Upper lobe of left lung (tissue), 6 donors: ENCODE measurements around the gene DCDC2C. TPM values are rescaled to one million over a fixed set of nuclear protein-coding genes. Genes with fewer than 3 reads are reported as not detected.
"Not testable (repeated sequence)": the region's sequence is repeated elsewhere in the genome, so short reads cannot be mapped to it uniquely, and the experiment has no call there.

Experiments used
- ATAC-seq, 2 donors: fragments of 200-7000 bp; cut with Tn5 transposase; one replicate each; pipeline ENCODE4 v1.9.1; 2022; ENCODE audit warnings: mild to moderate bottlenecking in 2 of 2, moderate library complexity in 2 of 2; ENCODE audit not compliant: low FRiP score in 2 of 2
- DNase-seq, 2 donors: peaks; one replicate each; pipeline ENCODE4 v3.0.0-alpha.2; 2019 to 2020
- H3K27ac ChIP-seq, 4 donors: fragments of 200-600 bp; sonication (generic); one replicate each; pipeline ENCODE4 v1.5.1; 2016 to 2019
- H3K27me3 ChIP-seq, 4 donors: fragments of 200-600 bp; sonication (generic); one replicate each; pipeline ENCODE4 v1.5.1; 2017 to 2019
- H3K36me3 ChIP-seq, 4 donors: fragments of 200-600 bp; sonication (generic); one replicate each; pipeline ENCODE4 v1.5.1; 2016 to 2019
- H3K4me1 ChIP-seq, 4 donors: fragments of 200-600 bp; sonication (generic); one replicate each; pipeline ENCODE4 v1.5.1; 2018 to 2019
- H3K4me3 ChIP-seq, 4 donors: fragments of 200-600 bp; sonication (generic); one replicate each; pipeline ENCODE4 v1.5.1; 2017 to 2019; ENCODE audit warnings: mild to moderate bottlenecking in 2 of 4, moderate library complexity in 1 of 4
- H3K9me3 ChIP-seq, 4 donors: fragments of 200-600 bp; sonication (generic); one replicate each; pipeline ENCODE4 v1.5.1; 2018 to 2019
- CTCF ChIP-seq, 6 experiments: fragments of 450-650 bp in 4 of 6; fragments of 200-600 bp in 2 of 6; sonication (generic) in 2 of 6; IDR thresholded peaks; one replicate each; pipeline ENCODE4 v1.5.1; 2016 to 2019; ENCODE audit warnings: antibody characterized with exemption in 6 of 6
- EP300 ChIP-seq, 4 donors: sonication (generic); formaldehyde crosslinking; IDR thresholded peaks; one replicate each; pipeline ENCODE4 v1.5.1; 2017; ENCODE audit warnings: antibody characterized with exemption in 4 of 4, control low read depth in 2 of 4
- POLR2A ChIP-seq, 4 donors: fragments of 450-650 bp; IDR thresholded peaks; one replicate each; pipeline ENCODE4 v1.5.1; 2016 to 2017; ENCODE audit warnings: antibody characterized with exemption in 4 of 4, mild to moderate bottlenecking in 2 of 4
- POLR2AphosphoS5 ChIP-seq, 2 donors: sonication (generic); formaldehyde crosslinking; IDR thresholded peaks; one replicate each; pipeline ENCODE4 v1.5.1; 2017; ENCODE audit warnings: antibody characterized with exemption in 2 of 2
- WGBS, 2 donors: methylation state at CpG; one replicate each; pipeline ENCODE4 v1.1.5; 2017 to 2018; 5-methylcytosine and 5-hydroxymethylcytosine counted together
- total RNA-seq, 6 donors: library from RNA; depleted of rRNA in 4 of 6; stranded (reverse); fragments of >200 nt in 4 of 6; gene quantifications; one replicate each; pipeline versions ENCODE4 v1.1.0 to v1.2.1, GENCODE V29; 2016 to 2021
- donor health status: DM: no; HTN: no; CAD: no; lungs with moderate emphysema.
- donor health status: DM: no; HTN: yes; CAD: no; lungs with severe emphysema.

DCDC2C gene
- total RNA-seq, 6 donors from 2014 or later = not detected

DNA sequence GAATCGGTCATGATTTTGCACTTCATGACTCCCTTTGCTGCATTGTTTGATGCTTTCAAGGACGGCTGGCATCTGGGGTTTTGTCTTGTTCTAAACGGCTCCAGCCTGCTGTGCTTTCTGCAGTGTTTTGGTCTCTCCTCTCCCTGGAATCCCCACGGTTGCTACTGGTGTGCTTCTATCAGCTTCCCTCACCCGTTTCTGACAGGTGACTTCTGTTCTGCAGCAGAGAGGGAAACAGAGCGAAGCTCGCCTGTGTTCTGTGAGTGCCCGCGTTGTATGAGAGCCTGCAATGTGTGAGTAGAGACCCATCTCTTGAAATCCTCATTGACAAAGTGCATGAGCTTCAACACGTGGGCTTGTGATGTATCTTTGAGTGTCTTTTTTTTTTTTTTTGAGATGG lies 102.8 kb downstream of the DCDC2C start:
- no peaks in the 10 kb centered on the region for H3K27me3 ChIP-seq
- H3K4me1 ChIP-seq = no peaks in the 10 kb centered on the region
- ATAC-seq (no peak), DNase-seq (no peak)
- H3K9me3 ChIP-seq = no peaks in the 10 kb centered on the region
- H3K27ac ChIP-seq = no peak overlapping the region
- 77% methylated on average over 10 of the region's 10 CpGs for WGBS, 2 donors
- TF ChIP-seq POLR2AphosphoS5 (IDR thresholded peaks at IDR 0.05) (no peak), POLR2A (IDR thresholded peaks at IDR 0.05) (no peak), CTCF (IDR thresholded peaks at IDR 0.05) (no peak), EP300 (IDR thresholded peaks at IDR 0.05) (no peak)
- no peak overlapping the region for H3K4me3 ChIP-seq
- H3K36me3 ChIP-seq = no peaks in the 10 kb centered on the region

- 70 to 86% methylated on average over 7 of the region's 7 CpGs for WGBS, 2 donors
- ATAC-seq (no peak), DNase-seq (no peak)
- H3K27ac ChIP-seq = no peak overlapping the region
- no peaks in the 10 kb centered on the region for H3K4me1 ChIP-seq
- no peak overlapping the region for H3K4me3 ChIP-seq
- no peaks in the 10 kb centered on the region for H3K36me3 ChIP-seq
- no peak for TF ChIP-seq POLR2AphosphoS5 (IDR thresholded peaks at IDR 0.05)
- TF ChIP-seq EP300 (IDR thresholded peaks at IDR 0.05) = no peak
- TF ChIP-seq CTCF (IDR thresholded peaks at IDR 0.05) = no peak
- no peak for TF ChIP-seq POLR2A (IDR thresholded peaks at IDR 0.05)
- no peaks in the 10 kb centered on the region for H3K27me3 ChIP-seq
- H3K9me3 ChIP-seq = no peaks in the 10 kb centered on the region
Observed at GRCh38 chr2:3806730-3807129, 103.4 kb downstream of the DCDC2C start.

DNA sequence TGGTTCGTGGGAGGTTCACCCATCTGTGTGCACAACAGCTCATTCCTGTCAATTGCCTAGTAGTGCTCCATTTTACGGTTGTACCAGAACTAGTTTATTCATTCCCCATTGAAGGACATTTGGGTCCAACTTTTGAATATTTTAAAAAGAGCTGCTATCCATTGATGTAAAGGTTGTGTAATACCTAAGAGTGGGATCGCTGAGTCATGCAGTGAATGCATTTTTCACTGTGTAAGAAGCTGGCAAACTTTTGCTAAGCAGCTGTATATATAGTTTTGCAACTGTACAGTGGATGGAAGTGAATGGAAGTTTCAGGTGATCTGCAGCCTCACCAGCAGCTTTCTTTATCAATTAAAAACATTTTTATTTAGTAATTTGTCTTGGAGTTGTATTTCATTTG lies 104.5 kb downstream of the DCDC2C start:
- Histone ChIP-seq H3K4me3 (no peak overlapping the region), H3K4me1 (no peaks in the 10 kb centered on the region), H3K9me3 (no peaks in the 10 kb centered on the region), H3K27ac (no peak overlapping the region), H3K36me3 (no peaks in the 10 kb centered on the region), H3K27me3 (no peaks in the 10 kb centered on the region)
- ATAC-seq (no peak), DNase-seq (no peak)
- 75 to 88% methylated on average over 3 of the region's 3 CpGs for WGBS, 2 donors
- TF ChIP-seq EP300 (IDR thresholded peaks at IDR 0.05) (no peak), POLR2A (IDR thresholded peaks at IDR 0.05) (no peak), POLR2AphosphoS5 (IDR thresholded peaks at IDR 0.05) (no peak), CTCF (IDR thresholded peaks at IDR 0.05) (no peak)

GRCh38 chr2:3814706-3815245 lies 111.4 kb downstream of the DCDC2C start:
- Histone ChIP-seq H3K27ac (no peak overlapping the region), H3K27me3 (no peaks in the 10 kb centered on the region), H3K4me1 (no peaks in the 10 kb centered on the region), H3K36me3 (no peaks in the 10 kb centered on the region), H3K9me3 (peaks cover 0 to 24% (median 5%) of the 10 kb centered on the region in 4 donors), H3K4me3 (no peak overlapping the region)
- DNase-seq = no peak
- TF ChIP-seq EP300 (IDR thresholded peaks at IDR 0.05) (no peak), POLR2A (IDR thresholded peaks at IDR 0.05) (no peak), POLR2AphosphoS5 (IDR thresholded peaks at IDR 0.05) (no peak), CTCF (IDR thresholded peaks at IDR 0.05) (no peak)
- 90 to 98% methylated on average over 2 to 7 of the region's 7 CpGs for WGBS, 2 donors
- no peak for ATAC-seq

GRCh38 chr2:3817144-3817543 lies 113.8 kb downstream of the DCDC2C start:
- not testable (repeated sequence) for H3K27ac ChIP-seq, H3K27me3 ChIP-seq, H3K4me3 ChIP-seq, H3K4me1 ChIP-seq, H3K36me3 ChIP-seq, DNase-seq, ATAC-seq
- WGBS, 2 donors = 88 to 93% methylated on average over 2 of the region's 2 CpGs
- H3K9me3 ChIP-seq = peaks cover 0 to 24% (median 5%) of the 10 kb centered on the region in 4 donors
